ENCODE measurements around the gene DNAH2.

DNAH2 gene, protein sequence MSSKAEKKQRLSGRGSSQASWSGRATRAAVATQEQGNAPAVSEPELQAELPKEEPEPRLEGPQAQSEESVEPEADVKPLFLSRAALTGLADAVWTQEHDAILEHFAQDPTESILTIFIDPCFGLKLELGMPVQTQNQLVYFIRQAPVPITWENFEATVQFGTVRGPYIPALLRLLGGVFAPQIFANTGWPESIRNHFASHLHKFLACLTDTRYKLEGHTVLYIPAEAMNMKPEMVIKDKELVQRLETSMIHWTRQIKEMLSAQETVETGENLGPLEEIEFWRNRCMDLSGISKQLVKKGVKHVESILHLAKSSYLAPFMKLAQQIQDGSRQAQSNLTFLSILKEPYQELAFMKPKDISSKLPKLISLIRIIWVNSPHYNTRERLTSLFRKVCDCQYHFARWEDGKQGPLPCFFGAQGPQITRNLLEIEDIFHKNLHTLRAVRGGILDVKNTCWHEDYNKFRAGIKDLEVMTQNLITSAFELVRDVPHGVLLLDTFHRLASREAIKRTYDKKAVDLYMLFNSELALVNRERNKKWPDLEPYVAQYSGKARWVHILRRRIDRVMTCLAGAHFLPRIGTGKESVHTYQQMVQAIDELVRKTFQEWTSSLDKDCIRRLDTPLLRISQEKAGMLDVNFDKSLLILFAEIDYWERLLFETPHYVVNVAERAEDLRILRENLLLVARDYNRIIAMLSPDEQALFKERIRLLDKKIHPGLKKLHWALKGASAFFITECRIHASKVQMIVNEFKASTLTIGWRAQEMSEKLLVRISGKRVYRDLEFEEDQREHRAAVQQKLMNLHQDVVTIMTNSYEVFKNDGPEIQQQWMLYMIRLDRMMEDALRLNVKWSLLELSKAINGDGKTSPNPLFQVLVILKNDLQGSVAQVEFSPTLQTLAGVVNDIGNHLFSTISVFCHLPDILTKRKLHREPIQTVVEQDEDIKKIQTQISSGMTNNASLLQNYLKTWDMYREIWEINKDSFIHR (N-terminal part only)

DNA sequence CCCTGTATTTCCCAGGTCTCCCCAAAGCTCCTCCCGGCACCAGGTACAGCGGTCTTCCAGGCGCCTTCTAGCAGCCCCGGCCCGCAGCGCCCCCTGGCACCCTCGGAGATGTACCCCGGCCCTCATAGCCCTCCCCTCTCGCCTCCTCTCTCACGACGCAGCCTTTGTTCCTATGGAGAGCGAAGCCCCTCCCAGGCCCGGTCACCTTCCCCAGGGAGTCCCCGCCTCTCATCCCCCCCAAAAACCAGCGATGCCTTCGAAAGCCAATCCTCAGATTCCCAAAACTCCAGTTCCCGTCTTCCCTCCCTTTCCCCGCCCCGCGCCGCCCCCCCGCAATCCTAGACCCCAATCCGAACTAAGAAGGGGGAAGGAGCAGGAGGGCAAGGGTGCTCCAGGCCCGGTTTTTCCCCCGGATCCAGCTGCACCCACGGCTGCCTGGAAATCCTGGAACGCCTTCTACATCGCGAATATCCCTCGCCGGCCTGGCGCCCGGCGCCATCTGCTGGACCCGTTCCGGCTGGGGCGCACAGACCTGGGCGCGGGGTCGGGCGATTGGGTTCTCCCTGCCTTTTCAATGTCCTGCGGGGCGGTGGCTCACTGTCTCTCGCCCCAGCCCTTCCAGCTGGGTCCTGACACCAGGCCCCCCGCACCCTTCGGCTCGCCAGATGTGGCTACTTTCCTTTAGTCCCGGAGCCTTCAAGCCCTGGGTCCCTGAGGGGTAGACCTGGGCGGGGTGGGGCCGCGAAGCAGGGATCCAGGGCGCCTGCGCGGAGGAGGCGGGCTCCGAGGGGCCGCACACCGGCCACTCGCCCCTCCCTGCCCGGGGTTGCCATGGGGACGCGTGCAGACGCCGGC lies at the start of gene DNAH2:
DNAH2 (plus strand) TSS at position 844 of the 855 bp plus-strand sequence. CDS start 1,991 bp downstream, outside the sequence.
- DNase-seq (ENCODE audit: low read depth in 2 of 2), result peak; percentile 91 to 96

GRCh38 chr17:7668482-7668881 lies 49.1 kb upstream of the DNAH2 start:
- DNase-seq (ENCODE audit: low read depth in 2 of 2), result no peak

GRCh38 chr17:7673239-7673638 lies 44.3 kb upstream of the DNAH2 start:
- DNase-seq (ENCODE audit: low read depth in 2 of 2), result no peak

GRCh38 chr17:7674934-7675333 lies 42.6 kb upstream of the DNAH2 start:
- DNase-seq (ENCODE audit: low read depth in 2 of 2), result no peak

DNA sequence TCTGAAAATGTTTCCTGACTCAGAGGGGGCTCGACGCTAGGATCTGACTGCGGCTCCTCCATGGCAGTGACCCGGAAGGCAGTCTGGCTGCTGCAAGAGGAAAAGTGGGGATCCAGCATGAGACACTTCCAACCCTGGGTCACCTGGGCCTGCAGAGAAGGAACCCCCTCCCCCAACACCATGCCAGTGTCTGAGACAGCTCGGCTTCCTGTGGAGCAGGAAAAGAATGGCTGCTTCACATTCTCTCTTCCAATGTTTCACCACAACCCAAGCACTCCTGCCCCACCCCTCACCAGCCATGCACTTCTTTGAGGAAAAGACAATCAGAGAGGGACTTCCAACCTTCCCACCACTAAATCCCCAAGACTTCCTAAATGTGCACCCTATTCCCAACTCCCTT lies 41.0 kb upstream of the DNAH2 start:
- no peak for DNase-seq (ENCODE audit: low read depth in 2 of 2)

GRCh38 chr17:7677388-7678067 lies 40.0 kb upstream of the DNAH2 start:
- DNase-seq (ENCODE audit: low read depth in 2 of 2), result no peak

DNA sequence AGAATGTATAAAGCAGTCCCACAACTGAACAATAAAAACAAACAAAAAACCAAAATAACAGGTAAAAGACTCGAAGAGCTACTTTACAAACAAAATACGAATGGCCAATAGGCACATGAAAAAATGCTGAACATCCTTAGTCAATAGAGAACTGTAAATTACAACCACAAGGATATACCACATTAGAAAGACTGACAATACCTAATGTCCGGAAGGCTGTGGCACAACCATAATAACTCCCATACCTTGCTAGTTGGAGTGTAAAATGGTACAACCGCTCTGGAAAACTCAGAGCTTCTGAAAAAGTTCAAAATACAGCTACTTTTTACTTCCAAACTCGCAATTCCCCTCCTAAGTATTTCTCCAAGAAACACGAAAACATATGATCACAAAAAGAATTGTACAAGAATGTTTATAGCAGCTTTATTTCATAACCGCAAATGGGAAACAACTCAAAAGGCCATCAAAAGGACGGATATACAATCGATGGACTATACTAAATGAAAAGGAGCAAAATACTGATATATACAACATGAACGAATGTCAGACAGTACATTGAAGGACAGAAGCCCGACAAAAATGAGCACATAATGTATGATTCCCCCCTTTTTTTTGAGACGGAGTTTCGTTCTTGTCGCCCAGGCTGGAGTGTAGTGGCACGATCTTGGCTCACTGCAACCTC lies 32.6 kb upstream of the DNAH2 start:
- DNase-seq (ENCODE audit: low read depth in 2 of 2), result no peak

- peak; percentile 84 to 86 for DNase-seq (ENCODE audit: low read depth in 2 of 2)
These were observed 31.9 kb upstream of the DNAH2 start for GRCh38 chr17:7685533-7686221.

DNA sequence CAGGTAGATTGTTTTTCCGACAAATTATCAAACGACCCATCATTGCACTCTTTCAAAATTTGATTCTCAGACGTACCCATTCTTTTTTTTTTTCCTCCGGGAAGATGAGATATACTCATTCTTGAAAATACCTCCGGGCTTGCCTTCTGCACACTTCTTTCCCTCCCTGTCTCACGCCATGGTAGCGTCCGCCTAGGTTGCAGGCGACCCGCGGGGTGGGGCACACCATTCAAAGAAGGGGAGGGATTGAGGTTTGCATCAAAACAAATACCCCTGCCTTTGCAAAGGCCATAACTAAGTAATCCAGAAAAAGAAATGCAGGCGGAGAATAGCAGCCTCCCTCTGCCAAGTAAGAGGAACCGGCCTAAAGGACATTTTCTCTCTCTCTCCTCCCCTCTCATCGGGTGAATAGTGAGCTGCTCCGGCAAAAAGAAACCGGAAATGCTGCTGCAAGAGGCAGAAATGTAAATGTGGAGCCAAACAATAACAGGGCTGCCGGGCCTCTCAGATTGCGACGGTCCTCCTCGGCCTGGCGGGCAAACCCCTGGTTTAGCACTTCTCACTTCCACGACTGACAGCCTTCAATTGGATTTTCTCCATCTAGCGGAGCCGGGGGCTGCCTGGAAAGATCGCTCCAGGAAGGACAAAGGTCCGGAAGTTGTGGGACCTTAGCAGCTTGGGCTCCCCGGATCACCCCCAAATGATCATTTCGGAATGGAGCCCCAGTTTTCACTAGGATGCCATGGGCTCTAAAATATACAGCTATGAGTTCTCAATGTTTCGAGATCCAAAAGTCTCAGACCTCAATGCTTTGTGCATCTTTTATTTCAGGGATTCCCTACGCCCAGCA lies 31.1 kb upstream of the DNAH2 start:
- peak; percentile 74 to 76 for DNase-seq (ENCODE audit: low read depth in 2 of 2)

DNA sequence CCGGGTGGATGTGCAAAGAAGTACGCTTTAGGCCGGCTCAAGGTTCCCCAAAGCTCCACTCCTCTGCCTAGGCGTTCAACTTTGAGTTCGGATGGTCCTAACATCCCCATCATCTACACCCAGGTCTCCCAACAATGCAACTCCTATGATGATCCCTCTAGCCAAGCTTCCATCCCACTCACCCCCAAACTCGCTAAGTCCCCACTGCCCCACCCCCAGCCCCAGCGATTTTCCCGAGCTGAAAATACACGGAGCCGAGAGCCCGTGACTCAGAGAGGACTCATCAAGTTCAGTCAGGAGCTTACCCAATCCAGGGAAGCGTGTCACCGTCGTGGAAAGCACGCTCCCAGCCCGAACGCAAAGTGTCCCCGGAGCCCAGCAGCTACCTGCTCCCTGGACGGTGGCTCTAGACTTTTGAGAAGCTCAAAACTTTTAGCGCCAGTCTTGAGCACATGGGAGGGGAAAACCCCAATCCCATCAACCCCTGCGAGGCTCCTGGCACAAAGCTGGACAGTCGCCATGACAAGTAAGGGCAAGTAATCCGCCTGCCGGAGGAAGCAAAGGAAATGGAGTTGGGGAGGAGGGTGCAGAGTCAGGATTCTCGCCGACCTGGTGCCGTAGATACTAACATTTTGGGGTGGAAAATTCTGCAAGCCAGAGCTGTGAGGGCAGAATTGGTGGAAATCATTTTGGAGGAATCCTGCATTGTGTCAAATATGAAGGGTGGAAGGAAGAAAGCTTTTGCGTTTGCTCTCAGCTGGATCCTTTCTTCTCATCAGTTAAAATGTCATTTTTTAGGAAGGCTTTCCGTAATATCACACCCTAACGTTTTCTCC lies 30.3 kb upstream of the DNAH2 start, which contains the start of gene TP53:
TP53 (minus strand) TSS at position 419 of the 836 bp plus-strand sequence. CDS start 10,896 bp downstream, outside the sequence.
- DNase-seq (ENCODE audit: low read depth in 2 of 2), result peak; percentile 85

DNA sequence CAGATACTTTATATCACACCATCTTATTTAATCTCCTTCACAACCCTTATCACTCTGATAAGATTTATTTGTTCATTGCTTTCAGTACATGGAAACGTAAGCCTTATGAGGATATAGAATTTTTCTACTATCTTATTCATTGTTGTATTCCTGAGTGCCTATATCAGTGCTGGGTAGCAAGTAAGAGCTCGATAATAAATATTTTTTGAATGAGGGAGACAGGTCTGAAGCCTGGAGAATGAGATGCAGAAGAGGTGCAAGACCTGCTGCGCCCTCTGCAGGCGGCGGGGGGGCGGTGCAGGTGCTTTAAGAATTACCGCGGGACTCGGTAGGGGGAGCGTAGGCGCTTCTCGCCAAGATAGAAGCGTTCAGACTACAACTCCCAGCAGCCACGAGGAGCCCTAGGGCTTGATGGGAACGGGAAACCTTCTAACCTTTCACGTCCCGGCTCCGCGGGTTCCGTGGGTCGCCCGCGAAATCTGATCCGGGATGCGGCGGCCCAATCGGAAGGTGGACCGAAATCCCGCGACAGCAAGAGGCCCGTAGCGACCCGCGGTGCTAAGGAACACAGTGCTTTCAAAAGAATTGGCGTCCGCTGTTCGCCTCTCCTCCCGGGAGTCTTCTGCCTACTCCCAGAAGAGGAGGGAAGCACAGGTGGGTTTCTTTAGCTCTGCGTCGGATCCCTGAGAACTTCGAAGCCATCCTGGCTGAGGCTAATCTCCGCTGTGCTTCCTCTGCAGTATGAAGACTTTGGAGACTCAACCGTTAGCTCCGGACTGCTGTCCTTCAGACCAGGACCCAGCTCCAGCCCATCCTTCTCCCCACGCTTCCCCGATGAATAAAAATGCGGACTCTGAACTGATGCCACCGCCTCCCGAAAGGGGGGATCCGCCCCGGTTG lies 29.4 kb upstream of the DNAH2 start, which contains the start of gene WRAP53:
WRAP53 (plus strand) TSS at position 570 of the 900 bp plus-strand sequence; CDS start at position 742, 172 bp downstream.
- peak; percentile 98 for DNase-seq (ENCODE audit: low read depth in 2 of 2)

GRCh38 chr17:7688808-7689316 lies 28.7 kb upstream of the DNAH2 start:
- no peak for DNase-seq (ENCODE audit: low read depth in 2 of 2)

GRCh38 chr17:7695586-7695985 lies 22.0 kb upstream of the DNAH2 start:
- no peak for DNase-seq (ENCODE audit: low read depth in 2 of 2)

DNA sequence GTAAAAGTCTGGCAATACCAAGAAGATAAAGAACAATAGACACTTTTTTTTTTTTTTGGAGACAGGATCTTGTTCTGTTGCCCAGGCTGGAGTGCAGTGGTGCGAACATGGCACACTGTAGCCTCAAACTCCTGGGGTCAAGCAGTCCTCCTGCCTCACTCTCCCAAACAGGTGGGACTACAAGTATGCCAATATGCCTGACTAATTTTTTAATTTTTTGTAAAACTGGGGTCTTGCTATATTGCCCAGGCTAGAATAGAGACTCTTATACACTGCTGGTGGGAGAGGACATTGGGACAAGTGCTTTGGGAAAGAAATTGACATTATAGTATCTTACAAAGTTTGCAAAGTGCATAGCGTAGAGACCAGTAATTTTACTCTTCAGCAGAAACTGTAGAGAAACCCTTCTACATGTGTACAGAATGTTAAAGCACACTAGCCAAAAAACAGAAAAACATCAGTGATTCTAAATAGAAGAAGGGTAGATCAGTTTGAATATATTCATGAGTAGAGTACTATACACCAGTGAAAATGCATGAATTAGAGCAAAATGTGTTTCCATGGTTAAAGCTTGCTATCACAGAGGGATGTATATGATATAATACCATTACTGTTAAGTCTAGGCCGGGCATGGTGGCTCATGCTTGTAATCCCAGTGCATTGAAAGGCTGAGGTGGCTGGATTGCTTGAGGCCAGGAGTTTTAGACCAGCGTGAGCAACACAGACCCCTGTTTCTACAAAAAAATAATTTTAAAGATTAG lies 19.5 kb upstream of the DNAH2 start:
- no peak for DNase-seq (ENCODE audit: low read depth in 2 of 2)

DNA sequence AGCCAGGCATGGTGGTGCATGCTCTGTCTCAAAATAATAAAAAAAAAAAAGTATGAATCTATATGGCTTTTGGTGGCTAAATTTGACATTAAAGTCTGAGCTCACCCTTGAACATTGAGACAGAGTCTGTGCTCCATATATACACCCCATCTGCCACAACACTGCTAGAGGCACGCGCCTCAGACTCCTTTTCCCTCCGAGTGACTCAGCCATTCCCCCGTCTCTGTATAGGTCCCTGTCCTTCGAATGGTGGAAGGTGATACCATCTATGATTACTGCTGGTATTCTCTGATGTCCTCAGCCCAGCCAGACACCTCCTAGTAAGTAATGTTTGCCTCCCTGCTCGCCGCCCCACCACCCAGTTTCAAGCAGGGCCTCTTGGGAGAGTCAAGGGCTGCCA lies 17.0 kb upstream of the DNAH2 start:
- DNase-seq (ENCODE audit: low read depth in 2 of 2), result no peak

DNA sequence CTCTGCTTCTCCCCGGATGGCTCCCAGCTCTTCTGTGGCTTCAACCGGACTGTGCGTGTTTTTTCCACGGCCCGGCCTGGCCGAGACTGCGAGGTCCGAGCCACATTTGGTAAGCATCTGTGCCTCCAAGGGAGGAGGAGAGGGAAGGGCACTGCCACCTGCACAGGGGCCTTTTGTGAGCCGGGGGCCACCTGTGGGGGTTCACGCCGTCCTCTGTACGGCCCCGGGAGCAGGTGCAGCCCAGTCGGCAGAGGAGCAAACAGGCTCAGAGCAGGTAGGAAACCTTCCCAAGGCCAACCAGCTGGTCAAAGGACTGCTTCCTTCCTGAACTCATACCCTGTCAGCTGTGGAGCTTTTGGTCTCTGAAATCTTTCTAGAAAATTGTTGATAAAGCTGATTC lies 15.9 kb upstream of the DNAH2 start:
- no peak for DNase-seq (ENCODE audit: low read depth in 2 of 2)
